HEK293 (cell line): ENCODE results near the gene MAP1S.
A peak's percentile ranks its signal among the peaks of the same experiment; 100 is the strongest.

Experiments
- CTCF ChIA-PET: fragments of 350-600 bp; formaldehyde crosslinking; extraction: SDS; loops from one replicate; lab custom pipeline; 2021; ENCODE audit warnings: antibody characterized with exemption; lab: Yijun Ruan, JAX
- POLR2A ChIA-PET: fragments of 300-600 bp; formaldehyde crosslinking; extraction: SDS; loops from one replicate; lab custom pipeline; 2020; ENCODE audit warnings: antibody characterized with exemption, inconsistent platforms; lab: Yijun Ruan, JAX
- H3K27ac ChIP-seq: fragments of 200-500 bp; sonication (Bioruptor generic); 2 replicates; pipeline ENCODE4 v1.5.1; 2014; ENCODE audit warnings: low read depth, low read length, control low read depth, inconsistent platforms; ENCODE audit errors: extremely low read depth
- H3K36me3 ChIP-seq, 2 experiments: fragments of 200-500 bp in 1 of 2; sonication (Bioruptor generic) in 1 of 2; 1 replicate in 1 of 2; 2 replicates in 1 of 2; pipeline ENCODE4 v1.5.1; 2014 to 2017; ENCODE audit warnings: inconsistent platforms in 2 of 2, low read length in 2 of 2; ENCODE audit not compliant: control insufficient read depth in 2 of 2, insufficient read depth in 1 of 2
- H3K4me1 ChIP-seq: fragments of 200-500 bp; sonication (Bioruptor generic); 2 replicates; pipeline ENCODE4 v1.5.1; 2014; ENCODE audit warnings: mild to moderate bottlenecking, low read length, inconsistent platforms; ENCODE audit not compliant: control insufficient read depth, insufficient read depth
- H3K4me3 ChIP-seq: 2 replicates; pipeline ENCODE4 v1.5.1; 2011; ENCODE audit warnings: low read depth, mild to moderate bottlenecking, control low read depth, low read length, moderate library complexity
- H3K9me3 ChIP-seq: fragments of 200-500 bp; sonication (Bioruptor generic); 2 replicates; pipeline ENCODE4 v1.5.1; 2014; ENCODE audit warnings: low read depth, low read length, inconsistent platforms; ENCODE audit not compliant: control insufficient read depth, insufficient read depth
- BCL11A ChIP-seq: fragments of 450-650 bp; formaldehyde crosslinking; IDR thresholded peaks from 2 replicates; pipeline ENCODE4 v1.5.1; 2016; ENCODE audit warnings: low read depth, missing biosample characterization, missing genetic modification characterization
- CTCF ChIP-seq: fragments of 450-650 bp; formaldehyde crosslinking; IDR thresholded peaks from 2 replicates; pipeline ENCODE4 v1.5.1; 2016; ENCODE audit warnings: missing biosample characterization, missing genetic modification characterization
- GLIS2 ChIP-seq: fragments of 450-650 bp; formaldehyde crosslinking; IDR thresholded peaks from 2 replicates; pipeline ENCODE4 v1.5.1; 2016; ENCODE audit warnings: missing biosample characterization, missing genetic modification characterization
- HOXA7 ChIP-seq: sonication (generic); formaldehyde crosslinking; IDR thresholded peaks from 2 replicates; pipeline ENCODE4 v1.8.1; 2022; ENCODE audit warnings: missing genetic modification reagents, borderline replicate concordance
- PRDM1 ChIP-seq: fragments of 450-650 bp; formaldehyde crosslinking; IDR thresholded peaks from 2 replicates; pipeline ENCODE4; 2016; ENCODE audit warnings: missing biosample characterization, missing genetic modification characterization
- PRDM4 ChIP-seq: fragments of 450-650 bp; formaldehyde crosslinking; IDR thresholded peaks from 2 replicates; pipeline ENCODE4 v1.5.1; 2017; ENCODE audit warnings: missing biosample characterization, missing genetic modification characterization
- REPIN1 ChIP-seq: fragments of 450-650 bp; formaldehyde crosslinking; IDR thresholded peaks from 2 replicates; pipeline ENCODE4 v1.5.1; 2017; ENCODE audit warnings: missing biosample characterization, missing genetic modification characterization, low read depth
- TRIM28 ChIP-seq: IDR thresholded peaks from 2 replicates; pipeline ENCODE4 v1.6.1; 2011; ENCODE audit warnings: low read length, control low read depth, borderline replicate concordance
- ZBTB17 ChIP-seq: fragments of 450-650 bp; formaldehyde crosslinking; IDR thresholded peaks from 2 replicates; pipeline ENCODE4 v1.5.1; 2016; ENCODE audit warnings: missing biosample characterization, missing genetic modification characterization
- ZBTB44 ChIP-seq: fragments of 450-650 bp; IDR thresholded peaks from 2 replicates; pipeline ENCODE4 v1.5.1; 2018; ENCODE audit warnings: missing biosample characterization, mild to moderate bottlenecking, missing genetic modification characterization
- ZBTB6 ChIP-seq: fragments of 450-650 bp; formaldehyde crosslinking; IDR thresholded peaks from 2 replicates; pipeline ENCODE4 v1.5.1; 2017; ENCODE audit warnings: missing biosample characterization, missing genetic modification characterization
- ZBTB8A ChIP-seq: fragments of 450-650 bp; formaldehyde crosslinking; IDR thresholded peaks from 2 replicates; pipeline ENCODE4 v1.5.1; 2016; ENCODE audit warnings: missing biosample characterization, missing genetic modification characterization
- ZIC2 ChIP-seq: fragments of 450-650 bp; formaldehyde crosslinking; IDR thresholded peaks from 2 replicates; pipeline ENCODE4 v1.5.1; 2016; ENCODE audit warnings: missing biosample characterization, missing genetic modification characterization
- ZNF133 ChIP-seq: fragments of 450-650 bp; formaldehyde crosslinking; IDR thresholded peaks from 2 replicates; pipeline ENCODE4 v1.5.1; 2016; ENCODE audit warnings: missing biosample characterization, missing genetic modification characterization
- ZNF16 ChIP-seq: fragments of 450-650 bp; formaldehyde crosslinking; IDR thresholded peaks from 2 replicates; pipeline ENCODE4 v1.5.1; 2016; ENCODE audit warnings: low read depth, missing biosample characterization, missing genetic modification characterization
- ZNF266 ChIP-seq: fragments of 450-650 bp; formaldehyde crosslinking; IDR thresholded peaks from 2 replicates; pipeline ENCODE4 v1.5.1; 2016; ENCODE audit warnings: missing biosample characterization, missing genetic modification characterization, low read depth
- ZNF521 ChIP-seq: fragments of 450-650 bp; formaldehyde crosslinking; IDR thresholded peaks from 2 replicates; pipeline ENCODE4 v1.5.1; 2017; ENCODE audit warnings: missing biosample characterization, mild to moderate bottlenecking, missing genetic modification characterization
- ZNF561 ChIP-seq: fragments of 450-650 bp; IDR thresholded peaks from 2 replicates; pipeline ENCODE4 v1.5.1; 2018; ENCODE audit warnings: missing biosample characterization, missing genetic modification characterization, borderline replicate concordance
- ZNF596 ChIP-seq: fragments of 450-650 bp; IDR thresholded peaks from 2 replicates; pipeline ENCODE4 v1.5.0; 2018; ENCODE audit warnings: missing biosample characterization, mild to moderate bottlenecking, missing genetic modification characterization, moderate library complexity
- ZNF610 ChIP-seq: fragments of 450-650 bp; formaldehyde crosslinking; IDR thresholded peaks from 2 replicates; pipeline ENCODE4 v1.5.1; 2016; ENCODE audit warnings: missing biosample characterization, missing genetic modification characterization, borderline replicate concordance
- ZNF76 ChIP-seq: fragments of 450-650 bp; formaldehyde crosslinking; IDR thresholded peaks from 2 replicates; pipeline ENCODE4; 2016; ENCODE audit warnings: low read depth, missing biosample characterization, missing genetic modification characterization, borderline replicate concordance
- ZSCAN23 ChIP-seq: fragments of 450-650 bp; formaldehyde crosslinking; IDR thresholded peaks from 2 replicates; pipeline ENCODE4 v1.5.1; 2016; ENCODE audit warnings: missing biosample characterization, missing genetic modification characterization
- TF ChIP-seq, protein P1 (sequence below): fragments of 450-650 bp; formaldehyde crosslinking; IDR thresholded peaks from 2 replicates; pipeline ENCODE4 v1.5.1; 2016; ENCODE audit warnings: missing biosample characterization, missing genetic modification characterization

The MAP1S gene

DNA sequence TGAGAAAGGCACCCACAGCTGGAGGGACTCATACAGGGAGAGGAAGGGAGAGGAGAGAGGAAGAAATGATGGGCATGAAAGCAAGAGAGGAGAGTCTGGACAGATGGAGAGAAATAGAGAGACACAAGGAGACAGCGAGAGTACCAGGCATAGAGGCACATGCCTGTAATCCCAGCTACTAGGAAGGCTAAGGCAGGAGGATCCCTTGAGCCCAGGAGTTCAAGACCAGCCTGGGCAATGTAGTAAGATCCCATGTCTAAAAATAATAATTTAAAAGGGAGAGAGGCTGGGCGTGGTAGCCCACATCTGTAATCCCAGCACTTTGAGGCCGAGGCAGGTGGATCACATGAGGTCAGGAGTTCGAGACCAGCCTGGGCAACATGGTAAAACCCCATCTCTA is 40.4 kb upstream of the MAP1S start (continued):
- TF ChIP-seq PRDM4 (no peak), PRDM1 (peak; percentile 78), HOXA7 (no peak), ZNF561 (tag by site-specific recombination) (no peak), ZNF133 (tag by site-specific recombination) (no peak)

GRCh38 chr19:17679526-17680229 is 39.6 kb upstream of the MAP1S start:
- H3K36me3 ChIP-seq: no peaks in the 10 kb centered on the region
- no peaks in the 10 kb centered on the region for H3K4me1 ChIP-seq
- H3K4me3 ChIP-seq: peak overlapping the region; percentile 16; the same call in 1 of the 2 replicates
- ChIA-PET CTCF (interaction anchor here (0.5 to 0.7 kb wide), 2 partner anchors 12 to 25 kb away, joined by 4 read pairs; no protein-coding TSS in a partner anchor), POLR2A (interaction anchor here (0.5 kb wide), 1 partner anchor 26 kb away, joined by 3 read pairs; no protein-coding TSS in a partner anchor)
- TF ChIP-seq ZNF610: no peak
- peak; percentile 62 for TF ChIP-seq ZIC2
- peak; percentile 19; the same call in 1 of the 2 replicates for TF ChIP-seq ZBTB17
- peak; percentile 53 for TF ChIP-seq ZNF596
- H3K9me3 ChIP-seq: no peaks in the 10 kb centered on the region
- no peak overlapping the region for H3K27ac ChIP-seq

- peak overlapping the region; percentile 16 for H3K4me3 ChIP-seq
- H3K4me1 ChIP-seq: no peaks in the 10 kb centered on the region
- no peaks in the 10 kb centered on the region for H3K36me3 ChIP-seq
- H3K9me3 ChIP-seq: no peaks in the 10 kb centered on the region
- CTCF ChIA-PET: interaction anchor here (0.5 to 0.7 kb wide), 2 partner anchors 11 to 24 kb away, joined by 4 read pairs; no protein-coding TSS in a partner anchor
- POLR2A ChIA-PET: no interaction called here
- no peak overlapping the region for H3K27ac ChIP-seq
- TF ChIP-seq GLIS2 (peak; percentile 83), ZBTB6 (tag by site-specific recombination) (no peak), ZBTB44 (tag by site-specific recombination) (no peak), ZNF16 (no peak), ZNF76 (tag by site-specific recombination) (peak; percentile 15; the same call in 1 of the 2 replicates), TRIM28 (no peak), ZBTB8A (tag by site-specific recombination) (peak; percentile 73), ZNF266 (tag by site-specific recombination) (no peak), CTCF (tag by site-specific recombination) (peak; percentile 22; the same call in 1 of the 2 replicates), ZSCAN23 (no peak), REPIN1 (tag by site-specific recombination) (peak; percentile 72; the same call in 1 of the 2 replicates), BCL11A (tag by site-specific recombination) (no peak), ZNF521 (tag by site-specific recombination) (no peak)
- TF ChIP-seq, protein P1, sequence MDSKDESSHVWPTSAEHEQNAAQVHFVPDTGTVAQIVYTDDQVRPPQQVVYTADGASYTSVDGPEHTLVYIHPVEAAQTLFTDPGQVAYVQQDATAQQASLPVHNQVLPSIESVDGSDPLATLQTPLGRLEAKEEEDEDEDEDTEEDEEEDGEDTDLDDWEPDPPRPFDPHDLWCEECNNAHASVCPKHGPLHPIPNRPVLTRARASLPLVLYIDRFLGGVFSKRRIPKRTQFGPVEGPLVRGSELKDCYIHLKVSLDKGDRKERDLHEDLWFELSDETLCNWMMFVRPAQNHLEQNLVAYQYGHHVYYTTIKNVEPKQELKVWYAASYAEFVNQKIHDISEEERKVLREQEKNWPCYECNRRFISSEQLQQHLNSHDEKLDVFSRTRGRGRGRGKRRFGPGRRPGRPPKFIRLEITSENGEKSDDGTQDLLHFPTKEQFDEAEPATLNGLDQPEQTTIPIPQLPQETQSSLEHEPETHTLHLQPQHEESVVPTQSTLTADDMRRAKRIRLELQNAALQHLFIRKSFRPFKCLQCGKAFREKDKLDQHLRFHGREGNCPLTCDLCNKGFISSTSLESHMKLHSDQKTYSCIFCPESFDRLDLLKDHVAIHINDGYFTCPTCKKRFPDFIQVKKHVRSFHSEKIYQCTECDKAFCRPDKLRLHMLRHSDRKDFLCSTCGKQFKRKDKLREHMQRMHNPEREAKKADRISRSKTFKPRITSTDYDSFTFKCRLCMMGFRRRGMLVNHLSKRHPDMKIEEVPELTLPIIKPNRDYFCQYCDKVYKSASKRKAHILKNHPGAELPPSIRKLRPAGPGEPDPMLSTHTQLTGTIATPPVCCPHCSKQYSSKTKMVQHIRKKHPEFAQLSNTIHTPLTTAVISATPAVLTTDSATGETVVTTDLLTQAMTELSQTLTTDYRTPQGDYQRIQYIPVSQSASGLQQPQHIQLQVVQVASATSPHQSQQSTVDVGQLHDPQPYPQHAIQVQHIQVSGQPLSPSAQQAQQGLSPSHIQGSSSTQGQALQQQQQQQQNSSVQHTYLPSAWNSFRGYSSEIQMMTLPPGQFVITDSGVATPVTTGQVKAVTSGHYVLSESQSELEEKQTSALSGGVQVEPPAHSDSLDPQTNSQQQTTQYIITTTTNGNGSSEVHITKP (tag by site-specific recombination): 0 out of 2 replicates have a peak, but pooled peaks have one; percentile 41
Observed at GRCh38 chr19:17680230-17680722, 39.0 kb upstream of the MAP1S start.
